Duodenal mucosa (tissue), 2 donors: ENCODE measurements around the gene ELAVL3.

Experiments
- H3K27ac ChIP-seq: one replicate; pipeline ENCODE4 v1.7.0; 2013; ENCODE audit warnings: low read depth, low read length
- H3K27me3 ChIP-seq, 2 donors: one replicate each; pipeline ENCODE4 v1.7.0; 2013; ENCODE audit warnings: low read length in 2 of 2, control low read depth in 1 of 2; ENCODE audit not compliant: insufficient read depth in 2 of 2, control insufficient read depth in 1 of 2
- H3K36me3 ChIP-seq, 2 donors: one replicate each; pipeline ENCODE4 v1.7.0; 2013; ENCODE audit warnings: low read length in 2 of 2, control low read depth in 1 of 2; ENCODE audit not compliant: insufficient read depth in 2 of 2, control insufficient read depth in 1 of 2
- H3K4me1 ChIP-seq, 2 donors: one replicate each; pipeline ENCODE4 v1.7.0; 2013; ENCODE audit warnings: low read length in 2 of 2, control low read depth in 1 of 2; ENCODE audit not compliant: insufficient read depth in 2 of 2, control insufficient read depth in 1 of 2
- H3K4me3 ChIP-seq, 2 donors: one replicate each; pipeline ENCODE4 v1.7.0; 2013; ENCODE audit warnings: low read length in 2 of 2, low read depth in 1 of 2
- H3K9ac ChIP-seq, 2 donors: one replicate each; pipeline ENCODE4 v1.7.0; 2013; ENCODE audit warnings: low read length in 2 of 2, low read depth in 1 of 2
- H3K9me3 ChIP-seq, 2 donors: one replicate each; pipeline ENCODE4 v1.7.0; 2013; ENCODE audit warnings: low read length in 2 of 2, control low read depth in 1 of 2; ENCODE audit not compliant: control insufficient read depth in 1 of 2

ELAVL3 gene

DNA sequence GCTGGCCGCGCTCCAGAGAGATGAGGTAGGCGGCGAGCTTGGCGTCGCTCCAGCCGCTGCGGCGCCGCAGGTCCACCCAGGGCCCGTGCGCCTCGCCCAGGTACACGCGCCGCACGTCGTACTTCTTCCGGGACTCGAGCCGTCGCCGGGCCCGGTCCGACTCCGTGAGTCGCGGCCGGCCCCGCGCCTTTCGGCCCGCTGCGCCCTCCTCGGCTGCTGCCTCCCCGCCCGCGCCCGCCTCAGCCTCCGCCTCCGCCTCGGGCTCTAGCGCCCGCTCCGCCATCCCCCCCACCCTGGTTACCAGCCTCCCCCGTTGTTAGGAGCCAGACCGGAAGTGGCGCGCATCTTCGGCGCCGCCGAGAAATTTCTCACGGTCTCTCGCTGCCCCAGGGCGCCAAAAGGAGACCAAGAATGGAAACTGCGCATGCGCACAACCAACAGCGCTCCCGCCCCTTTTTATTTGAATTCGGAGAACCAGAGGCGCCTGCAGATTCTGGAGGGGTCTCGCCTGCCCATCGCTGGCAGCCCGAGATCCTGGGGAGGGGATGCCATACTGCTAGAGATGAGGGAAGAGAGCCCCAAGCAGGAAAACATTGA is 24.8 kb upstream of the ELAVL3 start, which contains the start of gene ZNF653:
ZNF653 (minus strand) TSS at position 336 of the 597 bp plus-strand sequence; CDS start at position 283, 53 bp downstream.
- H3K4me3 ChIP-seq: peak within 1 kb of the TSS; percentile 68 to 86
- peak within 1 kb of the TSS; percentile 97 for H3K27ac ChIP-seq
- H3K4me1 ChIP-seq: peaks cover 8 to 10% of the 10 kb centered on the region in 2 donors
- H3K36me3 ChIP-seq: peaks cover 0 to 2% of the 10 kb centered on the region in 2 donors
- H3K9me3 ChIP-seq: no peaks in the 10 kb centered on the region
- peak within 1 kb of the TSS; percentile 69 to 75 for H3K9ac ChIP-seq
- H3K27me3 ChIP-seq: no peaks in the 10 kb centered on the region

DNA sequence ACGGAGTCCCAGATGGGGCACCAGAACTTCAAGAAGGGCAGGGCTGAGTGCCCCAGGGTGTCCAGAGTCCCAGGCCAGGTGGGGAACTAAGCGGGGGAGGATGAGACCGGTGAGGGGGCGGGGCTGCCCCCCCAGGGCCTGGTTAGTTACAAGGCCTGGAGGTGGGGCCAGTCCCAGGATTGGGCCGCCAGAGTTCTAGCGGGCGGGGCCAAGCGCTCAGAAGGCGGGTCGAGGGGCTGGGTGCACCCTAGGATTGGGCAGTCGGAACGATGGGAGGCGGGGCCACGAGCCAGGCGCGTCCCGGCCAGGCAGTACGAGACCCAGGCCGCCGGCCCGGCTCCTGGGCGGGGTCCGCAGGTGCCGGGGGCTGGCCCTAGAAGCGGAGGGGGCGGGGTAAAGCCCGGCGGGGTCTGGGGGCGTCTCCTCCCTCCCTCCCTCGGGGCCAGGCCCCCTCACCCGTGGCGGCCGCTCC is 24.2 kb upstream of the ELAVL3 start:
- Histone ChIP-seq H3K27me3 (no peaks in the 10 kb centered on the region), H3K9ac (peak overlapping the region; percentile 69 to 75), H3K4me1 (peaks cover 8 to 10% of the 10 kb centered on the region in 2 donors), H3K9me3 (no peaks in the 10 kb centered on the region), H3K36me3 (peaks cover 0 to 2% of the 10 kb centered on the region in 2 donors), H3K27ac (peak overlapping the region; percentile 97), H3K4me3 (peak overlapping the region; percentile 68 to 86)

GRCh38 chr19:11504502-11505031 is 23.7 kb upstream of the ELAVL3 start:
- no peak overlapping the region for H3K27ac ChIP-seq
- H3K27me3 ChIP-seq: no peaks in the 10 kb centered on the region
- H3K36me3 ChIP-seq: no peaks in the 10 kb centered on the region
- peaks cover 8 to 10% of the 10 kb centered on the region in 2 donors for H3K4me1 ChIP-seq
- H3K9ac ChIP-seq: peak overlapping the region; percentile 69 to 75
- peak overlapping the region; percentile 68 to 86 for H3K4me3 ChIP-seq
- H3K9me3 ChIP-seq: no peaks in the 10 kb centered on the region

DNA sequence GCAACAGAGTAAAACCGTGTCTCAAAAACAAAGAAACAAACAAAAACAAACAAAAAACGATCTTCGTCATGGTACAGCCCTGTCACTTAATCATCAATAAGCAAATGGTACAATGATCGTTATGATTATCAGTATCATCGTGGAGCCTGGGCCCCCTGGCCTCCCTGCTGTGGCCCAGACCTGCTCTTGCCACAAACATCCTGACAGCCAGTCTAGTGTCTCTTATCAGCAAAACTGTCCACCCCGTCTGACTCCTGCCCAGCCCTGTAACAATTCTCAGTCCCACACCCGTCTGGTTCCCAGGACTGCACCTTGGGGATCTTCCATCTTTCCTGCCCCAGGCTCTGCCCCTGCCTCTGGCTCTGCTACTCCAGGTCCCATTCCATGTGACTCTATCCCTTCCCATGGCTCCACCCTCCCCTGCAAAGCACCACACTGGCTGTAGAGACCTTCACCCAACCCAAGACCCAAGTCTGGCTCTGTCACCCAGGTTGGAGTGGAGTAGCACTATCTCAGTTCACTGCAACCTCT is 19.1 kb upstream of the ELAVL3 start:
- no peak overlapping the region for H3K9ac ChIP-seq
- H3K9me3 ChIP-seq: no peaks in the 10 kb centered on the region
- no peaks in the 10 kb centered on the region for H3K27me3 ChIP-seq
- H3K4me1 ChIP-seq: peaks cover 0 to 6% of the 10 kb centered on the region in 2 donors
- peaks cover 0 to 28% of the 10 kb centered on the region in 2 donors for H3K36me3 ChIP-seq
- no peak overlapping the region for H3K4me3 ChIP-seq
- H3K27ac ChIP-seq: no peak overlapping the region

GRCh38 chr19:11499220-11499726 is 18.4 kb upstream of the ELAVL3 start:
- Histone ChIP-seq H3K4me3 (no peak overlapping the region), H3K9ac (no peak overlapping the region), H3K36me3 (peaks cover 0 to 32% of the 10 kb centered on the region in 2 donors), H3K9me3 (no peaks in the 10 kb centered on the region), H3K4me1 (no peaks in the 10 kb centered on the region), H3K27ac (no peak overlapping the region), H3K27me3 (no peaks in the 10 kb centered on the region)

DNA sequence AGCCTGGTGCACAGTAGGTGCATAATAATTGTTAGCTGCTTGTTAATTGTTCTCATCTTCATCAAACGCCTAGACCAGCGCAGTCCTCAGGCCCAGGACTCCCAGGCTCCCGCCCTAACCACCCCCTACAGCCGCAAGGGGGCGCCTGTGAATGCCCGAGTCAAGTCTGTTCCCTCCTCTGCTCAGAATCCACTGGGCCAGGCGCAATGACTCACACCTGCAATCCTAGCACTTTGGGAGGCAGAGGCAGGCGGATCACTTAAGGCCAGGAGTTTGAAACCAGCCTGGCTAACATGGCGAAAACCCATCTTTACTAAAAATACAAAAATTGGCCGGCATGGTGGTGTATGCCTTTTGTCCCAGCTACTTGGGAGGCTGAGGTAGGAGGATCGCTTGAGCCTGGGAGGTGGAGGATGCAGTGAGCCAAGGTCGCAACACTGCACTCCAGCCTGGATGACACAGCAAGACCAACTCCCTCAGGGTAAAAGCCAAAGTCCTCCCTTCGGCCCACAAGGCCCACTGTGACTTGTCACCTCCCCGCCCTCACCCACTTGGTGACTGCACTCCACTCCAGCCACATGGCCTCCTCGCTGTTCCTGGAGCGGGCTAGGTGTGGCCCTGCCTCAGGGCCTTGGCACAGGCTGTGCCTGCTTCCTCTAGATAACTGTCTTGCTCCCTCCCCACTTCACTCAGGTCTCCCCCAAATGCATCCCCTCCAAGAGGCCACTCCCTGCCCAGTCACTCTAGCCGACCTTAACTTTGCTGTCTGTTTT is 15.7 kb upstream of the ELAVL3 start:
- H3K36me3 ChIP-seq: peaks cover 0 to 32% of the 10 kb centered on the region in 2 donors
- no peak overlapping the region for H3K9ac ChIP-seq
- H3K4me1 ChIP-seq: no peaks in the 10 kb centered on the region
- H3K9me3 ChIP-seq: no peaks in the 10 kb centered on the region
- H3K27ac ChIP-seq: no peak overlapping the region
- H3K4me3 ChIP-seq: no peak overlapping the region
- no peaks in the 10 kb centered on the region for H3K27me3 ChIP-seq

- H3K4me3 ChIP-seq: no peak overlapping the region
- H3K27ac ChIP-seq: no peak overlapping the region
- no peaks in the 10 kb centered on the region for H3K9me3 ChIP-seq
- no peak overlapping the region for H3K9ac ChIP-seq
- peaks cover 0 to 32% of the 10 kb centered on the region in 2 donors for H3K36me3 ChIP-seq
- peaks cover 0 to under 1% of the 10 kb centered on the region in 2 donors for H3K4me1 ChIP-seq
- H3K27me3 ChIP-seq: no peaks in the 10 kb centered on the region
These were observed 15.0 kb upstream of the ELAVL3 start for GRCh38 chr19:11495885-11496284.

DNA sequence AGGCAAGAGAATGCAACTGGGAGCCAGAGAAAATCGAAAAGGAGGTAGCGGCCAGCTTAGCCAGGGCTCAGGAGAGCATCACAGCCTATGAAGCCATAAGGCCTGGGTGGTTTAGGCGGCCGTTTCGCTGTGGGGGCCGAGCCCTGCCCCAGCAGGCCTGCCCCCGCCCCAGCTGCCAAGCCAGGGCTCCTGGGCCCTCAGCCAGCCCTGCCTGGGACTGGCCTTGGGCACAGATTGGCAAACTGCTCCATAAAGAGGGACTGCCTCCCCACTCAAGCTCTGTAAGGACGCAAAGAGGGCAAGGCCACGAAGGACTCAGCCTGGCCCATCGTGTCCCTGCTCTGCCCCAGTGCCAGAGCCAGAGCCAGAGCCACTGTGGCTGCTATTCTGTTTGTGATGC is 14.6 kb upstream of the ELAVL3 start:
- Histone ChIP-seq H3K27ac (no peak overlapping the region), H3K4me3 (no peak overlapping the region), H3K27me3 (no peaks in the 10 kb centered on the region), H3K9me3 (no peaks in the 10 kb centered on the region), H3K9ac (no peak overlapping the region), H3K4me1 (peaks cover 0 to 4% of the 10 kb centered on the region in 2 donors), H3K36me3 (peaks cover 0 to 32% of the 10 kb centered on the region in 2 donors)

- no peaks in the 10 kb centered on the region for H3K9me3 ChIP-seq
- H3K4me3 ChIP-seq: no peak overlapping the region
- no peaks in the 10 kb centered on the region for H3K27me3 ChIP-seq
- H3K36me3 ChIP-seq: peaks cover 0 to 32% of the 10 kb centered on the region in 2 donors
- H3K9ac ChIP-seq: no peak overlapping the region
- no peak overlapping the region for H3K27ac ChIP-seq
- peaks cover 5 to 6% of the 10 kb centered on the region in 2 donors for H3K4me1 ChIP-seq
These were observed 13.9 kb upstream of the ELAVL3 start for GRCh38 chr19:11494634-11495285.
